ENCODE measurements around the gene THBS1.

Gene THBS1

DNA sequence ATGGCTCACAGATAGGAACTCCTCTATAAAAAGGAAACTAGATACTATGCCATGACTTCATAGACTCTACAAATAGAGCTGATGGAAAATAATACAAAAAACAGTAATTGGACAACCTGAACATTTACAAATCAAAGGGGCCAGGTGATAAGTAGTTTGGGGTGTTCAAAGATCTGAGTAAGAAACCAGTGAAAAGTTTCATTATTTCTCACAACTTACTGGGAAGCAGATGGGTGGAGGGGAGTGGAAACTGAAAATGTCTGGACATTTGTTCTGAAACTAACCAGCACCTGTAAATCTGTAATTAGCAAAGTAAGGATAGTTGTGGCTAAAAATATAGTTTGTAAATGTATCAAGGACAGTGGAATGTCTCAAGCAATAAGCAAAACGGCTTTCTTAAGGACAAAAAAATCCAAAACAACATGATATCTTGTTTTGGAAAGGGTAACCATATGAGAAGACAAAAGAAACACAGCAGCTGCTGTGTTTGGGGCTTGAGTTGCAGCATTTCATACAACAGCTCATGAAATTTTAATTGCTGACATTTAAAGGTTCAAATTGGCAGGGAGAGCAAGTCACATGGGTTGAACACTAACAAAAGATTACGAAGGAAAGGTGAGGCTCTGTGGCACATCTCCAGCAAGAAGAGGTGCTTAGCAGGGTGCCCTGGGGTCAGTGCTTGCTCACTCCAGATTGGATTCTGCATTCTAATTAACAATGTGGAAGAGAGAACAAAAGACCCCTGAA is 26.8 kb upstream of the THBS1 start:
- no peak for DNase-seq (ENCODE audit: low spot score in 2 of 2)
- Histone ChIP-seq H3K9me3 (no peaks in the 10 kb centered on the region), H3K27me3 (ENCODE audit: low read depth) (no peaks in the 10 kb centered on the region; the same call in 1 of the 2 replicates), H3K4me1 (no peaks in the 10 kb centered on the region), H3K4me3 (no peak overlapping the region), H3K36me3 (replicated peaks) (no peaks in the 10 kb centered on the region)
- in situ Hi-C loops (cut with MboI; ENCODE audit: low sequenced_read_pairs), result no loop called here

DNA sequence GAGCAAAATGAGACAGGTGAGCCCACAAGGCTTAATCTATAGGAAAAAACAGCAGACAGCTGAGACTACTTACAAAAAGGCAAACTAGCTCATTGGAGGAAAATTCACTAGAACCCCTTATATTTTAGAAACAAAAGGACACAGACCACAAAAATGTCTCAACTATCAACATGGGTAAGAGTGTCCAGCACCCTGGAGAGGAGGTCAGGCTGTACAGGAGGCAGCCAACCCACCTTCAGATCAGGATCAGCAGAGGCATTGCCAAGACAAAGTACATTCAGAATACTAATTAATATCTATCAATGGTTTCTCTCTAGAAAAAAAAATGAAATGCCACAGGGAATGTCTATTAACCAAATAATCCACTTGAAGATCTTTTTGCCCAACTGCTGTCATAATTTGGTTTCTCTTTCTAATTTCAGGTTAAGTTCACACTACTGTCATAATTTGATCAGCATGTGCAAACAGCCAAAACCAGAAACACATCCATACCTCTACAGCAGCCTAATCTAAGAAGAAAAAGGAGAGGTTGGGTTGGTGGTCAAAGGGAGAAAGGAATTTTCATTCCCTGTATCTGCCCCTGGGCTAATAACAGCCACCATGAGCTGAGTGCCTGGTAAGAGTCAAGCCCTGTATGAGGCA is 26.0 kb upstream of the THBS1 start:
- in situ Hi-C loops (cut with MboI; ENCODE audit: low sequenced_read_pairs), result no loop called here
- DNase-seq (ENCODE audit: low spot score in 2 of 2), result no peak
- H3K4me3 ChIP-seq, result no peak overlapping the region
- H3K36me3 ChIP-seq (replicated peaks), result no peaks in the 10 kb centered on the region
- no peaks in the 10 kb centered on the region for H3K9me3 ChIP-seq
- no peaks in the 10 kb centered on the region; the same call in 1 of the 2 replicates for H3K27me3 ChIP-seq (ENCODE audit: low read depth)
- H3K4me1 ChIP-seq, result no peaks in the 10 kb centered on the region

DNA sequence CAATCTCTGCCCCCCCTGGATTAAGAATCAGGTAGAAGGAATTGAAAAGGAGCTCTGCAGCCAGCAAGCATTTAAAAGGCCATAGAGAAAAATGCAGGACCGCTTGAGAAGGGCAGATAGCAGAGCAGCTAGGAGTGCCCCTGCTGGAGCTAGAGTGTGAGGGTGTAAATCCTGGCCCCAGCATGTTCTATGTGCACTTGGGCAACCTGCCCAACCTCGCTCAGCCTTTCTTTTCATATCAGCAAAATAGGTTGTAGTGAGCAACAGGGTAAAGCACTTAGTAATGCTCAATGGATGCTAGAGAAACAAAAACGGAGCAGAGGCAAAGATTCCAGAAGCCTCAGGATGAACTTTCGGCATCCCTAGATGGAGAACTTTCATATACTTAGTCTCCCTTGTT is 25.0 kb upstream of the THBS1 start:
- H3K9me3 ChIP-seq, result no peaks in the 10 kb centered on the region
- H3K27me3 ChIP-seq (ENCODE audit: low read depth), result no peaks in the 10 kb centered on the region; the same call in 1 of the 2 replicates
- H3K4me3 ChIP-seq, result no peak overlapping the region
- no peaks in the 10 kb centered on the region for H3K4me1 ChIP-seq
- no peak for DNase-seq (ENCODE audit: low spot score in 2 of 2)
- in situ Hi-C loops (cut with MboI; ENCODE audit: low sequenced_read_pairs), result no loop called here
- no peaks in the 10 kb centered on the region for H3K36me3 ChIP-seq (replicated peaks)

DNA sequence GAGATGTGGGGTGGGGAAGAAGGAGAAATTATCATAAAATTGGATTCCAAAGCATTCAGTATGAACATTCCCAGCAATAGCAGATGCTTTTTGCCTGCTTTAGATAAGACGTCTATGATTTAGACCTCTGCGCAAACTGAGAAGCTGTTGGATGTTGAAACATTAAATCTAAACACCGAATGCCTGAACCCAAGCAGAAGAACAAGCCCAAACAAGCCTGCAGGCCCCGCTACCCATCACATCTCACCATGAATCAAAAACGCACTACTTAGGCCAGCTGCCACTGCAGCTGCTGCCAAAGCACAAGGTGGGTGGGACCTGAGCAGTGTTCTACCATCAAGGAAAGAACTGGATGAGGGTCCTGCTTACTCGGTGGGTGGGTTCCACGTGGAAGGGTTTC is 24.4 kb upstream of the THBS1 start:
- H3K4me3 ChIP-seq, result no peak overlapping the region
- no peaks in the 10 kb centered on the region; the same call in 1 of the 2 replicates for H3K27me3 ChIP-seq (ENCODE audit: low read depth)
- no peaks in the 10 kb centered on the region for H3K4me1 ChIP-seq
- in situ Hi-C loops (cut with MboI; ENCODE audit: low sequenced_read_pairs), result no loop called here
- H3K36me3 ChIP-seq (replicated peaks), result no peaks in the 10 kb centered on the region
- no peaks in the 10 kb centered on the region for H3K9me3 ChIP-seq
- DNase-seq (ENCODE audit: low spot score in 2 of 2), result no peak

DNA sequence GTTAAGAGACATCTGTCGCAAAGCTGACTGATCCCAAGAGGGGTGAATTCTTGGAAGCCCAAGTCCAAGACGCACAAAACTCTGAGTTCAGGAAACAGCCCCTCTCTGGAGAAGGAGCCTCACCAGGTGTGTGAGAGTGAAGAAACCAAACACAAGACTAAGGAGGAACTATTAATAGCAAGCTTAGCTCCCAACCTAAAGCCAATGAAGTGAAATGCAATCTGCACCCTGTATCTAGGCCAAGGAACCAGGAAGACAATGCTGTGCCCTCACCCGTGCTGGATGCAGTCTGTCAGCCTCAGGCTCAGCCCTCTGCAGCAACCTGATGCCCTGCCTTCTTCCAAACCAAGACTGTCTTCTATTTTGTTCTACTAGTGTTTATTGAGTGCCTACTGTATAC is 22.5 kb upstream of the THBS1 start:
- H3K4me1 ChIP-seq, result no peaks in the 10 kb centered on the region
- H3K4me3 ChIP-seq, result no peak overlapping the region
- in situ Hi-C loops (cut with MboI; ENCODE audit: low sequenced_read_pairs), result no loop called here
- no peaks in the 10 kb centered on the region for H3K9me3 ChIP-seq
- no peaks in the 10 kb centered on the region; the same call in none of the 2 replicates for H3K27me3 ChIP-seq (ENCODE audit: low read depth)
- no peaks in the 10 kb centered on the region for H3K36me3 ChIP-seq (replicated peaks)
- DNase-seq (ENCODE audit: low spot score in 2 of 2), result no peak

DNA sequence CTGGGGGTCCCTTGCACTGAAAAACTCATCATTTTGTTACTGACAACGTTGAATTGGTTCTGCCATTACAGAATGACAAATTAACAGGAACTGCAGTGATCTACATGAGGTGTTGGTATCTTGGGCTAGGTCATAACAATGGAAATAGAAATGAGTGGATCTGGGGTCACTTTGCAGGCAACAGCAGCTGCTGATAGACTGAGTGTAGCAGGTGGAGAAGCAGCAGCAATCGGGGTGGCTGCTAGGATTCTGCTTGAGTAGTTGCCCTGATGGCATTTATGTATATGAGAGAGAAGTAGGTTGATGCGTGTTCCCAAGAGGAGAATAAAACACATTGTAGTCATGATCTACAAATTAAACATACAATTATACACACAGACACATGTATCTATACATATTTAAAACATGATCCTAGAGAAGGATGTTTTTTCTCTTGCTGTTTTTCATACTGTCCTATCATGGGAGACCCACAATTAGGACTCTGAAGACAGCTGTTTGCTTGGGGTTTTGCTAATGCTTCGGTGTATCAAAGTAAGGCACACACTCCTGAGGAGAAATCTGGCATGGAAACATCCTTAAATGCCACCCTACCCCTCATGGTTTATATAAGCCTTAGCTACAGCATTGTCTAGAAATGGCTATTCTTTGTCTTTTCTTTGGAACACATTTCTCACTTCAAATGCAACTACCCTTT is 15.8 kb upstream of the THBS1 start:
- in situ Hi-C loops (cut with MboI; ENCODE audit: low sequenced_read_pairs), result no loop called here
- H3K4me1 ChIP-seq, result no peaks in the 10 kb centered on the region
- no peaks in the 10 kb centered on the region for H3K9me3 ChIP-seq
- no peaks in the 10 kb centered on the region for H3K36me3 ChIP-seq (replicated peaks)
- H3K27me3 ChIP-seq (ENCODE audit: low read depth), result peaks cover 6% of the 10 kb centered on the region
- no peak overlapping the region for H3K4me3 ChIP-seq
- no peak for DNase-seq (ENCODE audit: low spot score in 2 of 2)

DNA sequence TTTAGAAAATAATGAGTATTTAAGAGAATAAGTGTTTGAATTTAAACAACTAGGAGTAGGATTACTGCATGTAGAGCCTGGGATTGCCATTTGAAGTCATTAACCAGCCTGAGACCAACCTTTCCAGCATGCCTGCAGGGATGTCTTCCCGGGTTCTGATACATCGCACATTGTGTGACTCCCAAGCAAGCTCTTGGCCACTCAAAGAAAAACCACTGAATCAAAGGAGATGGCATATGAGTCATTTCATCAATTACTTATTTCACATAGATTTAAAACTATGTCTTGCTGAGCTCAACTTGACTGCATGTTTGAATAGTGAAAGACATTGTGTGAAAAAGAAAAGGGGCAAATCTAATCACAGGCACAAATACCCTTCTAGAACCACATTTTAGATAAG is 15.0 kb upstream of the THBS1 start:
- DNase-seq (ENCODE audit: low spot score in 2 of 2), result no peak
- in situ Hi-C loops (cut with MboI; ENCODE audit: low sequenced_read_pairs), result no loop called here

DNA sequence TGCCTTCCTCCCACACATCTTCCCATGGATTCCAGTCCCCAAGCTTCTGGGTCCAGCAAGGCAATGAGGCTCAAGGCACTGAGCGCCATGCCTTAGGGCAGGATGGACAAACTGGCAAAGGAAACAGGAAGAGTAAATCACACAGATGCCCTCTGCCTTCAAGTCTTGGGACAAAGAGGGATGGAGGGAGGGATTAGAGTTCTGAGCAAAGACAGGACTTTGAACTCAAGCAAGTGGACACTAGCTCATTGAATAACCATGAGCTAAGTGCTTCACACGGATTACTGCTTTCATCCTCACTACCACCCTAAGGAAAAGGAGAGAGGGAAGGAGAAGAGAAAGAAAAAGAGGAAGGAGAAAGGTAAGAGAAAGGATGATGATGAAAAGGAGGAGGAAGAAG is 7.6 kb upstream of the THBS1 start:
- H3K4me3 ChIP-seq, result no peak overlapping the region
- peaks cover 3% of the 10 kb centered on the region for H3K27me3 ChIP-seq (ENCODE audit: low read depth)
- DNase-seq (ENCODE audit: low spot score in 2 of 2), result no peak
- H3K9me3 ChIP-seq, result no peaks in the 10 kb centered on the region
- H3K36me3 ChIP-seq (replicated peaks), result no peaks in the 10 kb centered on the region
- H3K4me1 ChIP-seq, result no peaks in the 10 kb centered on the region
- in situ Hi-C loops (cut with MboI; ENCODE audit: low sequenced_read_pairs), result no loop called here

More for the DNA sequence above, 15.0 kb upstream of the THBS1 start:
- Histone ChIP-seq H3K36me3 (replicated peaks) (no peaks in the 10 kb centered on the region), H3K27me3 (ENCODE audit: low read depth) (peaks cover 6% of the 10 kb centered on the region), H3K4me1 (no peaks in the 10 kb centered on the region), H3K4me3 (no peak overlapping the region), H3K9me3 (no peaks in the 10 kb centered on the region)

DNA sequence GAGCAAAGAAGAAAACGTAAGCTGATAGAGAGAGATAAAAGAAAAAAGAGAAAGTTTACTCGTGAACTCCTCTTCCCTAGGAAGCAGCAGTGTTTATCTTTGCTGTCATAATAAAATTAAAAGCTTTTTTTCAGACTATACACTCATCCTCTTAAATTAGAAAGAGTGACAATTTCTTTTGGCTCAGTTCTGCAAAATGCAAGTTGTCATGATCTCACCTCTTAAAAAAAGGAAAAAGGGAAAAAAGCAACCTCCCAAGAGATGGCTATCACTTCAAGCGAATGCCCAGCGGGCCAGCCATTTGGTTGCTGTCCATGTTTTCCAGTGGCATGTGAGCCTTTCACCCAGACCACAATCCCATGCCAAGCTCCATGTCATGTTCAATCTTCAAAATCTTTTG is 7.0 kb upstream of the THBS1 start:
- H3K4me1 ChIP-seq, result no peaks in the 10 kb centered on the region
- H3K9me3 ChIP-seq, result no peaks in the 10 kb centered on the region
- no peak for DNase-seq (ENCODE audit: low spot score in 2 of 2)
- no peaks in the 10 kb centered on the region for H3K36me3 ChIP-seq (replicated peaks)
- H3K4me3 ChIP-seq, result no peak overlapping the region
- peaks cover 3% of the 10 kb centered on the region for H3K27me3 ChIP-seq (ENCODE audit: low read depth)
- in situ Hi-C loops (cut with MboI; ENCODE audit: low sequenced_read_pairs), result no loop called here

DNA sequence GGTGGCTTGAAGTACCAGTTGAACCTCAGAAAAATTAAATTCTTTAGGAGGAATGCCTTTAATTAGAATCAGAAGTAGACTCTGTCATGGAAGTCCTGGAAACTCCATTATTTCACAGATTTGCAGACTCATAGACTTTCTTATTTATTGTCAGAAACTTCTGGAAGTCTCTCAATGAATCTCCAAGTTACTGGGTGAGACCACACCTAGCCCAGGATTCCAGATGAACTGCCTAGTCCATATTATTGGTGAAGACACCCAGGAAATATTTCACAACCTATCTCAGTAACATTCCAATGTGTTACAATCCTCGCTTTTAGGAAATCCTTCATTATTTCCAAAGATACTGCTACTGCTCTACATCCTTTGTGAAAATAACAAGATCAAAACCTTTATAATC is 6.5 kb upstream of the THBS1 start:
- in situ Hi-C loops (cut with MboI; ENCODE audit: low sequenced_read_pairs), result no loop called here
- Histone ChIP-seq H3K4me1 (no peaks in the 10 kb centered on the region), H3K4me3 (no peak overlapping the region), H3K9me3 (no peaks in the 10 kb centered on the region), H3K27me3 (ENCODE audit: low read depth) (peaks cover 3% of the 10 kb centered on the region), H3K36me3 (replicated peaks) (no peaks in the 10 kb centered on the region)
- DNase-seq (ENCODE audit: low spot score in 2 of 2), result no peak

DNA sequence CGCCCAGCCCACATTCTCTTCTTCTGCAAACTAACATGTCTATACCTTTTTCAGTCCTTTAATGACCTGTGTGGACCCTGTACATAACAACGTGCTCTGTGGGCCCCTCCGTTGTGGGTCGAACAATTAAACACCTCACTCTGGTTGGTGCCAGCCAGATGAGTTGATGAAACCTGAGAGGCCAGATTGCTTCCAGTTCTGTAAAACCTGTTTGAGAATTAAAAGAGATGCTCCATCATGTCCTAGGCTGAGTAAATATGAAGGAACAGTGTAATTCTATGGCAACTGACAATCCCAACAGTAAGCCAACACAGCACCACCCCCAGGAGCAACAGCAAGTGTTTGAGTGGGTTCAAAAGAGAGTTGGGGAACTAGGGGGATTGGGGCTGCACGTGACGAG is 5.7 kb upstream of the THBS1 start:
- no peak overlapping the region for H3K4me3 ChIP-seq
- no peaks in the 10 kb centered on the region for H3K9me3 ChIP-seq
- DNase-seq (ENCODE audit: low spot score in 2 of 2), result no peak
- H3K27me3 ChIP-seq (ENCODE audit: low read depth), result peaks cover 3% of the 10 kb centered on the region
- H3K36me3 ChIP-seq (replicated peaks), result no peaks in the 10 kb centered on the region
- H3K4me1 ChIP-seq, result no peaks in the 10 kb centered on the region
- in situ Hi-C loops (cut with MboI; ENCODE audit: low sequenced_read_pairs), result loop anchor here (25.0 kb wide), 1 partner anchor 413 kb away; no protein-coding TSS in a partner anchor

DNA sequence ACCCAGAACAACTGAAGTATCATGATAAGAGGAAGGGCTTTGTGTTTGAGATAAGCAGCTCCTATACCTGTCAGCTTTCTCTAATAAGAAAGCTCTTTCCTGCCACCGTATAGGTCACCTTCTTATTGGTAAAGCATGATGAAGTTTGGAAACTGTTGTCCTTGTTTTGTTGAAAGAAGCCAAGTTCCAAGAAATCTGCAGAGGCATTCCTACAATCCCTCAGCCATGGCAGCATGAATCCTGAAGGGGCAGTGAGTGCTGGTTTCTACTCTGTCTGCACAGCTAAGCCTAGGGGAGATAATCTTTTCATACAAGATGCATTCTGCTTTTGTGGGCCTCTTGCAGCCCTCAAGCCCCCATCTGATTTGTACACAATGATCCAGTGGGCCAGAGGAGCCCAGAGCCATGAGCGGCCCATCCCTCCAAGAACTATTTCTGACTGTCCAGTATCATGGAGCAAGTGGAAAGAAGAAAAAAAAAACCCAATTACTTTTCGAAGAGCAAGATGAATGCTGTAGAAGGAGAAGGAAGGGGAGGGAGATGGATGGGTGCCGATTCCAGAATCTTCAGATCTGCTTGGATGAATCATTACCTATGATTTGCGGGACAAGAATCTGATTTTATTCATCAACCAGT is 1.9 kb upstream of the THBS1 start:
- in situ Hi-C loops (cut with MboI; ENCODE audit: low sequenced_read_pairs), result loop anchor here (25.0 kb wide), 1 partner anchor 417 kb away; no protein-coding TSS in a partner anchor
- DNase-seq (ENCODE audit: low spot score in 2 of 2), result no peak
- no peak overlapping the region for H3K4me3 ChIP-seq

DNA sequence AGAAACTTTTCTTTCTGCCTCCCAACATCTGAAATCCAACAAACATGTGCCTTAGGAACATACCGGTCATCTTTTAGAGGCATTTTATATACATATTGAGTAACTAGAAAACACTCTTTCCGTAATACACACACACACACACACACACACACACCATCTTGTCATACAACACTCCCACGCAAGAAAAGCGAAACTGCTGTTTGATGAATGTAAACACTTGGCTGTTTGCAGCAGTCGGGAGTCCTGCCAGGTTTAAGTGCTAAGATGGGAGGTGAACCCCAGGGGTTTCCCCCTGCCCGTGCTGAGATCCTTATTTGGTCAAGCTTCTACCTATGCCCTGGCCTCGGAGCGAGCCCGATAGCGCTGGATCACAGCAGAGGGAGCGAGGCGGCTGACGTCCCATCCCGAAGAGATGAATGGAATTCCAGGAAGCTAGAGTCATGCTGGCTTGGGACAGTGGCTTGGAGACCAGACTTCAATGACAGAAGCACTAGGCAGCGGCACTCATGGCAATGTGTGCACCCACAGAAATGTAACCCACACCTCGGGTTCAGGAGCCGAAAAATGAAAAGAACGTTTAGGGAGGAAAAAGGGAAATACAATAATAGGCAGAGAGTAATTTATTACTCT is 1.3 kb upstream of the THBS1 start:
- no peak for DNase-seq (ENCODE audit: low spot score in 2 of 2)
- peaks cover 4% of the 10 kb centered on the region; the same call in 1 of the 2 replicates for H3K4me1 ChIP-seq
- in situ Hi-C loops (cut with MboI; ENCODE audit: low sequenced_read_pairs), result loop anchor here (25.0 kb wide), 1 partner anchor 417 kb away; no protein-coding TSS in a partner anchor
- peaks cover 3% of the 10 kb centered on the region for H3K27me3 ChIP-seq (ENCODE audit: low read depth)
- no peaks in the 10 kb centered on the region for H3K9me3 ChIP-seq
- H3K36me3 ChIP-seq (replicated peaks), result no peaks in the 10 kb centered on the region; the same call in 1 of the 2 replicates
- no peak overlapping the region; the same call in 1 of the 2 replicates for H3K4me3 ChIP-seq

More for the DNA sequence above, 1.9 kb upstream of the THBS1 start:
- H3K36me3 ChIP-seq (replicated peaks), result no peaks in the 10 kb centered on the region; the same call in 1 of the 2 replicates
- peaks cover 4% of the 10 kb centered on the region; the same call in 1 of the 2 replicates for H3K4me1 ChIP-seq
- H3K9me3 ChIP-seq, result no peaks in the 10 kb centered on the region
- H3K27me3 ChIP-seq (ENCODE audit: low read depth), result peaks cover 3% of the 10 kb centered on the region
